GM19239 (cell line): Measurements from ENCODE around the gene CFTR.

Experiments used
- DNase-seq: peaks from one replicate; pipeline ENCODE4 v3.0.0; 2011; ENCODE audit warnings: low spot score; ENCODE audit not compliant: insufficient read length
- FAIRE-seq: peaks from 2 replicates; lab custom pipeline; 2011; peaks lifted over from hg19 to GRCh38; lab: Jason Lieb, UNC

CFTR gene

DNA sequence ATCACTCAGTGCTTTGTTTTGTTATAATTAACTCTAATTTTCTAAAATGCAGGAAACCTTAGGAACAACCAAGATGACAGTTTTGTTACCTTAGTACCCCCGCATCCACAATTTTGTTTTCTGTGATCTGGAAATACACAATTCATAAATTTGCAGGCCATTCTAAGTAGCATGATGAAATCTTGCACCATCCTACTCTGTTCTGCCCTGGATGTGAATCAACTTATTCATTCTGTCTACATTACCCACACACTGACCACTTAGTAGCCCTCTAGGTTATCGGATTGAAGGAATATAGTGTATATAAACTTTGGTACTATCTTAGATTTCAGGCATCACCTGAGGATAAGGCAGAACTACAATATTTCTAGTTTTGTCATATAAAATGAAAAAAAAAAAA, 237.5 kb downstream of the CFTR start:
- FAIRE-seq = no peak
- DNase-seq = no peak
